GM21360 (cell line): Measurements from ENCODE around the gene PPP1R16B.

Experiments used
- ATAC-seq: cut with Tn5 transposase; IDR thresholded peaks from one replicate; pipeline ENCODE4 v1.9.1; 2021; ENCODE audit warnings: mild to moderate bottlenecking, moderate library complexity; ENCODE audit not compliant: unreplicated experiment

Gene PPP1R16B

DNA sequence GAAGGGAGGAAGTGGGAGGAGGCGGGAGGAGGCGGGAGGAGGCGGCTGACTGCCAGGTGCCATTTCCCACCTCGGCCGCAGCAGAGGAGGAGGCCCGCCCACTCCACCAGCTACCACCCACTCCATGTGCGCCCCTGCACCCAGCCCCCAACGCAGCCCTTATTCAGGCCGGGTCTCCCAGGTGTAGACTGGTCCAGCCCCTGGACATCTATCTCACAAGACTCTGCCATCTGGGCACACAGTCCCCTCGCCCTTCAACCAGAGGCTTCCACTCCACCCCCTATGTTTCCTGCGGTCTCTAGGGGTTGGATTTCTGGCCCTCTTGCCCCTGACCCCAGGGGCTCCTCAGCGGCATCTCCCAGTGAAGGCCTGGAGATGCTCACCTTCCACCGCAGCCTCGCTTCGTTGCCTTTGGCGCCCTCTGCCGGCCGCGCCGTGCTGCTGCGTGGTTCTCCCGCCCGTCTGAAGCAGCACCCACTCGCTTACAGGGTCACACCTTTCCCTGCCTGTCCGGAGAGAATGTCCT is 88.1 kb downstream of the PPP1R16B start:
- peak; percentile 45 for ATAC-seq

- no peak for ATAC-seq
These were observed 88.8 kb downstream of the PPP1R16B start for GRCh38 chr20:38894091-38894847.

GRCh38 chr20:38895098-38895949 is 89.8 kb downstream of the PPP1R16B start:
- no peak for ATAC-seq

DNA sequence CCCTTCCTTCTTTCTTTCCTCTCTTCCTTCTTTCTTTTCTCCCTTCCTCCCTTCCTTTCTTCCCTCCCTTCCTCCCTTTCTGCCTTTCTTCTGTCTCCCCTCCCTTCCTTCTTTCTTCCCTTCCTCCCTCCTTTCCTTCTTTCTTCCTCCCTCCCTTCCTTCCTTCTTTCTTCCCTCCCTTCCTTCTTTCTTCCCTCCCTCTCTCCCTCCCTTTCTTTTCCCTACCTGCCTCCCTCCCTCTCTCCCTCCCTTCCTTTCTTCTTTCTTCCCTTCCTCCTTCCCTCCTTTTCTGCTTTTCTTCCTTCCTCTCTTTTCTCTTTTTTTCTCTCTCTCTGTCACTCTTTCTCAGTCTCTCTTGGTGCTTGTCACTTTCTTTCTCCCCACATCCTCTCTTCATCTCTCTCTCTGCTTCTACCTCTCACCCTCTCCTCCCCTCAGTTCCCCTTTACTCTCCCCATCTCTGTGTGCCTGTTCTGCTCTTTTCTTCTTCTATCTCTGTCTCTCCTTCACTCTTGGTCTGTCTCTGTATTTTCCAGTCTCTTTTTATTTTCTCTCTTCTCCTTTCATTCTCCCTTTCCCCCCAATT is 90.6 kb downstream of the PPP1R16B start:
- ATAC-seq, result no peak

GRCh38 chr20:38897267-38897666 is 91.8 kb downstream of the PPP1R16B start:
- no peak for ATAC-seq

DNA sequence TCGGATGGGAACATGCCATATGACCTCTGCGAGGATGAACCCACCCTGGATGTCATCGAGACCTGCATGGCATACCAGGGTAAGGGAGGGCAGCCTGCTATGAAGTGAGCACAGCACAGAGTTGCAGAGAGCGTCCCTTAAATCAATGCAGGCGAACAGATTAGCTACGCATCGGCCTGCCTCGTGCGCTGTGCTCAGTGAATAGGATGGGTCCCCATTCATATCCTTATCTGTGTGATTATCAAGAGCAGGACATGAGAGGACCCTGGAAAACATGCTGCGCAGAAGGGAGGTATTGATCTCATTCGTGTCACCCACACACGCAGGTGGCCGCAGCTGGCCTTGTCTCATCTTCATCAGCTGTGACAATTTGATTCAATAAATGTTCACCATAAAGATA is 95.1 kb downstream of the PPP1R16B start:
- no peak for ATAC-seq

GRCh38 chr20:38902601-38903000 is 97.1 kb downstream of the PPP1R16B start:
- ATAC-seq, result no peak

DNA sequence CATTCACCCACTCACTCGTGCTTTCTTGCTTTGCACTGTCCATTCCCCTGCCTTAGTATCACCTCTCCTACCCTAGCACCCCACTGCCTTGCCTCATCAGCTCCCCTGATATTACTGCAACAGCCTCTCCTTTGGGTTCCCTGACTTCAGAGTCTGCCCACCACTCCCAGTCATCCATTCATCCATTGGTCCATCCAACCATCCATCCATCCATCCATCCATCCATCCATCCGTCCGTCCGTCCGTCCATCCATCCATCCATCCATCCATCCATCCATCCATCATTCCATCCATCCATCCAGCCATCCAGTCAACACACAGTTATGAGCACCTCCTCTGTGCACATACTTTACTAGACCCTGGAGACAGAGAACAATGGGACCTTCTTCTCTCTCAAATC is 97.8 kb downstream of the PPP1R16B start:
- ATAC-seq, result no peak

DNA sequence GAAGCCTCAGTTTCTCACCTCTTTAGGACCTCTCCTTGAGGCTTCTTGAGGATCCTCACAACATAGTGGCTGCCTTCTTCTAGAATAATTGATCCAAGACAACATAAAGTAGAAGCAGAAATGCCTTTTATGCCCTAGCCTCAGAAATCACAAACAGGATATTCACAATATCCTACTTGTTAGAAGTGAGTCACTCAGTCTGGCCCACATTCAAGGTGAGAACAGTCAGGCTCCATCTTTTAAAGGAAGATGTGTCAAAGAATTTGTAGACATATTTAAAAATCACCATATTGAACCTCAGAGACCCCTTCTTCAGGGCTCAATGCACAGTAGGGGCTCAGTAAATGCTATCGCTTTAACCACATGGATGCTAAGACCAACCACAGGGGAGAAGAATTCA is 99.9 kb downstream of the PPP1R16B start:
- ATAC-seq, result no peak

DNA sequence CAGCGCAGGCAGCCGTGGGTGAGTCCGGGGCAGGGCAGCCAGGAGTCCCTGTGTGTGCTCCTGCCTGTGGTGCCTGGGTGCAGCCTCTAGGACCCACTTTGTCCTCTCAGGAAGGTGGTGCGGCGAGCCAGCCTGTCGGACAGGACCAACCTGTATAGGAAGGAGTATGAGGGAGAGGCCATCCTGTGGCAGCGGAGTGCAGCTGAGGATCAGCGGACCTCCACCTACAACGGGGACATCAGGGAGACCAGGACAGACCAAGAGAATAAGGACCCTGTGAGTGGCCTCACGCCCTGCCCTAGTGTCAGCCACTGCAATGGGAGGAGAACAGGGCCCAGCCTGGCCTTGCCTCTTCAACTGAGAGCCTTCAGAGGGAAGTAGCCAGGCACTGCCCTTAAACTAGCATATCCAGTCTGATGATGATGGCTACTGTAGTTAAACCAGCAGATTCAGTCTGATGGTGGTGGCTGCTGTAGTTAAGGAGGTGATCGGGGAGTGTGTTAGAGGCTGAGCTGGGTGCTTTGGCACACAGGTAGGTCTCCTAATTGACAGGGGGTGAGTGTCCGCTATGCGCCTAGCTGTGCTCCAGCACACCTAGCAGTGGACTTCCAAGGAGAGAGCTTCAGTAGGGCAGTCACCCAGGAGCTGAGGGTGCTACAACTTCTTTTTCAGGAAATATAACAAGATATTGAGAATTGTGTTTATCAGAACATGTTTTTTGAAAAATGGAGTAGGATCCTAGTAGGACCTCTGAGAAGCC is 102.6 kb downstream of the PPP1R16B start:
- ATAC-seq, result no peak

- no peak for ATAC-seq
These were observed 109.9 kb downstream of the PPP1R16B start for GRCh38 chr20:38915355-38915754.

- no peak for ATAC-seq
These were observed 112.2 kb downstream of the PPP1R16B start for GRCh38 chr20:38917657-38918056.

DNA sequence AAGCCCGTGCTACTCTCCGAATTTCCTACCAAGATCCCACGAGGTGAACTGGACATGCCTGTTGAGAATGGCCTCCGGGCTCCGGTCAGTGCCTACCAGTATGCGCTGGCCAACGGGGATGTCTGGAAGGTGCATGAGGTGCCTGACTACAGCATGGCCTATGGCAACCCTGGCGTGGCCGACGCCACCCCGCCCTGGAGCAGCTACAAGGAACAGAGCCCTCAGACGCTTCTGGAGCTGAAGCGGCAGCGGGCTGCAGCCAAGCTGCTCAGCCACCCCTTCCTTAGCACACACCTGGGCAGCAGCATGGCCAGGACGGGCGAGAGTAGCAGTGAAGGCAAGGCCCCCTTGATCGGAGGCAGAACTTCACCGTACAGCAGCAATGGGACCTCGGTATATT is 112.7 kb downstream of the PPP1R16B start:
- no peak for ATAC-seq

DNA sequence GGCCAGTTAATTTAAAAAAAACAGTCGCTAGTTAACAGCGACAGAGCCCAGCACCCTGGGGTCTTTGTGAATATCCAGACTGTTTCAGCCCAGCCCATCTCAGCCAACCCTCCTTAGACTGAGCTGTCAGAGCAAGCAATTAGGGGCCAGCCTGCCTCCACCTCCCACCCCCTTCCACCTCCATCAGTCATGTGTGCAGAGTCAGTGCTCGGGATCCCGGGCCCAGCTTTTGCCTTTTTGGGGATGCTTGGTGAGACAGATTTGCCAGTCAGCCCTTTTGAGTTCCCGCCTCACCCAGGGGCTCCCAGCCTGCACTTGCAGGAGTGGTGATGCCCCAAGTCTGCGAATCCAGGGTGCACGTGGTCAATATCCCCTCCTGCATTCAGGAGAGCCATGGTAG is 114.2 kb downstream of the PPP1R16B start:
- no peak for ATAC-seq

DNA sequence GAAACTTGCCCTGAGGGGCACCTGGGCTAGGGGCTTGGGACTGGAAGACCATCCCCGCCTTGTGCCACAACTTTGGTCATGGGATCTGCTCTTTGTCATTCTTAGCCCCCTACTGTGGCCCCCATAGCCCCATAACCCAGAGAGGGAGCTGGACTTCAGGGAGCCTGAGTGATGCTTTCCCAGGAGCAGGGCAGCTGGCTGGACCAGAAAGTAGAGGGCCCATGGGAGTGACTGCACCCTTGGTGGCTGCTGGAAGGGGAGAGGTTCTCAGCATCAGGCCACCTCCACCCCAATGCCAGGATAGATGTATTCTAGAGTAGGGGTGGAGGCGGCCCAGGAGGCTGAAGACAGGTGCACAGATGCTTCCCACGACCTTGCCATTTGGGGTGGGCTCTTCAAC is 114.9 kb downstream of the PPP1R16B start:
- no peak for ATAC-seq

GRCh38 chr20:38920851-38921250 is 115.4 kb downstream of the PPP1R16B start:
- ATAC-seq, result no peak

DNA sequence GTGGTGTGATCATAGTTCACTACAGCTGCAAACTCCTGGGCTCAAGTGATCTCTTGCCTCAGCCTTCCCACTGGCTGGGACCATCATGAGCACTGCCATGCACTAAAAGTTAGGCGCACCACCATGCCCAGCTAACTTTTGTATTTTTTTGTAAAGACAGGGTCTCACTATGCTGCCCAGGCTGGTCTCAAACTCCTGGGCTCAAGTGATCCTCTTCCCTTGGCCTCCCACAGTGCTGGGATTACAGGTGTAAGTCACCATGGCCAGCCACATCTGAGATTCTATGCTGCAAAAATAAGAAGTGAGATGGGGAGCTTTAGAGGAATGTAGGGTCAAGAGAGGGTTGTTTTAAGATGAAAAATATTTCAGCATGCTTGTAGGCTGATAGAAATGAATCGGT is 119.2 kb downstream of the PPP1R16B start:
- no peak for ATAC-seq

- peak; percentile 89 for ATAC-seq
These were observed 120.8 kb downstream of the PPP1R16B start, which contains the start of gene FAM83D for GRCh38 chr20:38926142-38926933. Gene FAM83D, plus strand, starts transcription at chr20:38926417. Its CDS starts 26 bp downstream, at chr20:38926443.

DNA sequence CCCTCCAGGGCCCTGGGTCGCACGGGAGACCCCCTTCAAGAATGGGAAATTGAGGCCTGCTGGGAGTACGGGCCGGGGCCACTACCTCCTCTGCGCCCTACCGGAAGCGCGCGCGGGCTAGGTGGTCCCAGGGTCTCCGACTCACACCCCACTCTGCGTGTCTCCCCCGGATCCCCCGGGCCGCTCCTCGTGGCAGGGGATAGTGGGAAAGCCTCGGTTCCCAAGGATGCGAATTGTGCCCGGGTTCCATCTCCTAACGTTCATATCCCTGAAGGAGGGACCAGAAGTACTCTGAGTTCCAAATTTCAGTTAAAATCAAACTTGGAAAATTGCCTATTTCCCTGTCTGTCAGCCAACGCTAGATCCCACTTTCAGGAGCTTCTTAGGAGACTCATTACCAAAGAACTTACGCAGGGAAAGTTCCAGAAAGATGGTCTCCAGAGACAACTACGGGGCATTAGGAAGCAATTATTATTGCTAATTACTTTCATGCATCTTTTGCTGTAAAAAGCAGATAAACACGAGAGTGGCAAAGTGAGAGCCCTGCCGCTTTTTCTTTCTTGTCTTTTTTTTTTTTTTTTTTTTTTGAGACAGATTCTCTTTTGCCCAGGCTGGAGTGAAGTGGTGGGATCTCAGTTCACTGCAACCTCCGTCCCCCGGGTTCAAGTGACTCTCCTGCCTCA is 121.6 kb downstream of the PPP1R16B start:
- peak; percentile 6 for ATAC-seq
